T-helper 1 cell (primary cell): ENCODE data around the gene FAIM2.

ENCODE experiments used
- DNase-seq, 5 donors: peaks; one replicate each; pipeline ENCODE4 v3.0.0-alpha.2; 2012 to 2020

FAIM2 gene

GRCh38 chr12:49939307-49939706 is 35.6 kb upstream of the FAIM2 start:
- no peak for DNase-seq

DNA sequence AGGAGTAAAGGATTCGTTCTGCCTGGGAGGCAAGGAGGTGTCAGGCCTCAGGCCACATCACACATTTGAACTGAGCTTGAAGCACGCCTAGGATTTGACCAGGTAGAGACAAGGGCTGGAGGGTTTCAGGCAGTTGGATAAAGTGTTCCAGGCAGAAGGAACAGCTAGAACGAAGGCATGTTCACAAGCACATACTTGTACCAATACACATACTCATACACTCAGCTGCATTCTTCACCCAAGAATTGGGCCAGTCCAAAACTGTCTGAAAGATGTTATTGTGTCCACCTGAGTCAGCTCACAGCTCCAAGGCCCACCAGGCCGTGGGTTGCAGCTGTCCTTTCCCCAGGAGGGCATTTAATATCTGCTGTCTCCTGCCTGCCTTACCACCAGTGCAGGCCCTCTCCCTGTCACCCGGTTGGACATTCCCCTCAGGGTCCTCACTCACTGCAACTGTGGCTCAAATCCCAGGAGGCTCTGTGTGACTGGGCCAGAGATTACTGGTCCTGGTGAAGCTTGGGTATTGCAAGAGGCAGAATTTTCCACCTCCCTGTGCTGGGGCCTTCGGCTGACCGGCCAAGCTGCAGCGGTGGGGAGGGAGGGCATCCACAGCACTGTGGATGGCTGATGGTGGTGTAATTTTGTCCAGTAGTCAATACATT is 34.1 kb upstream of the FAIM2 start:
- DNase-seq: no peak

DNA sequence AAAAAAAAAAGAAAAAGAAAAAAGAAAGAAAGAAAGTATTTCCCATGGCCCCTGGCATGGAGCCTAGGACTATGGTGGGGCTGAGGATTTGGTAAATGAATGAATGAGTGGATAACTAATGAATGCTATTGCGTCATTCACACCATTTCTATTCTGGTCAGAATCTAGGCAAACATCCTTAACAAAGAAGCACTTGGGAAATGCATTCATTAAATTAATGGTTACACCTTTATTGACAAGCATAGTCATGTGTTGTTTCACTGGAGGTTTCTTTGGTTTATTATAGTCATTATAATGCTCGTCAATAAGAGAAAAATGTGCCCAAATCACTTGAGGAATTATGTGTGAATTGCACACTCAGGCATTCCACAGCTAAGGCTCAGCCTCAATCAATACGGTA is 33.2 kb upstream of the FAIM2 start:
- no peak for DNase-seq

GRCh38 chr12:49934505-49934904 is 30.8 kb upstream of the FAIM2 start:
- no peak for DNase-seq

GRCh38 chr12:49933796-49934195 is 30.1 kb upstream of the FAIM2 start:
- no peak for DNase-seq

GRCh38 chr12:49932533-49933130 is 28.9 kb upstream of the FAIM2 start:
- DNase-seq: no peak

DNA sequence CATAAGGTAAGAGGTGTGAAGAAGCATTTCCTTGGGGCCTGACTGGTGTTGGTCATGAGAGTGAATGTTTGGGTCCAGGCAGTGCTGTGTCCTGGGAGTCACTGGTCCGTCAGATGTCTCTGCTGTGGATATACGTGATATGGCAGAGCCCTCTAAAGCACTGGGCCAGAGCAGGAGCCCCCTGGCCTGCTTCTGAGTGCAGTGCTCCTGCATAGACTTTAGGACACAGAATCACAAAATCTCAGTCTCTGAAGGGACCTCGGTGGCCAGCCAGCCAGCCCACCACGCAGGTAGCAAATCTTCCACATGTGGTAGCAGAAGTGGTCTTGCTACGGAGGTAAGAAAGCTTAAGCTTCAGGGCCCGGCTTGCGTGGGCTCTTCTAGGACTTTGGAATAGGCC is 28.3 kb upstream of the FAIM2 start:
- no peak for DNase-seq

DNA sequence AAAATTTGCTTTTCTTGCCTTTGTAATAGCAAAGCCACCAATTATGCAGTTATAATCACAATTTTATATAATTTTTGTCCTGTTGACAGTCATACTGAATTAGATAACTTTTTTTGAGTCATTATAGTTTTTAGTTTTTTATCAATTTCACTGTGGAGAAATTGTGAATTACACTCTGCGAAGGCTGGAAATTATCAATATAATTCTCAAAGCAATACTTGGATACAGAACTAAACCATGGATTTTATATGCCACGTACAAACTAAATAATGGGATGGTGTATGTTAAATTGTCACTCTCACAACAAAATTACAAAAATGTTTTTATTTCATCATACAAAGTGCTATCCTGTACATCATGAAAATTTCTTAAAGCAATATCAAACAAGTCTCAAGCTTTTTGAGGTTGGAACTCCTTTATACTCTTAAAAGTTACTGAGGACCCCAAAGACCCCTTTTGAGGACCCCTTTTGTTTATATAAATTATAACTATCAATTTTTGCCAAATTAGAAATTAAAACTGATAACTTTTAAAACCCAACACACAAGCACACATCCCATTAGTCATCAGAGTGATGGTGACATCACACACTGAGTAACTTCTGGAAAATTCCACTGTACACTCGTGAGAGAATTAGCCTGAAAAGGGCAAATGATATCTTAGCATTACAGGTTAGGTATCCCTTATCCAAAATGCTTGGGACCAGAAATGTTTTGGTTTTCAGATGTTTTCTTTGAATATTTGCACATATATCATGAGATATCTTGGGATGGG is 27.0 kb upstream of the FAIM2 start:
- no peak for DNase-seq

- no peak for DNase-seq
Observed at GRCh38 chr12:49929581-49929980, 25.9 kb upstream of the FAIM2 start.

- no peak for DNase-seq
Observed at GRCh38 chr12:49928471-49928870, 24.8 kb upstream of the FAIM2 start.

GRCh38 chr12:49925433-49926204 is 21.9 kb upstream of the FAIM2 start:
- no peak for DNase-seq

GRCh38 chr12:49924628-49925246 is 21.0 kb upstream of the FAIM2 start:
- DNase-seq: no peak

GRCh38 chr12:49923880-49924556 is 20.3 kb upstream of the FAIM2 start:
- no peak for DNase-seq

GRCh38 chr12:49923035-49923644 is 19.4 kb upstream of the FAIM2 start:
- no peak for DNase-seq

- no peak for DNase-seq
Observed at GRCh38 chr12:49922349-49923034, 18.8 kb upstream of the FAIM2 start.

- DNase-seq: no peak
Observed at GRCh38 chr12:49921936-49922335, 18.2 kb upstream of the FAIM2 start.

- no peak for DNase-seq
Observed at GRCh38 chr12:49921299-49921698, 17.6 kb upstream of the FAIM2 start.

- no peak for DNase-seq
Observed at GRCh38 chr12:49920915-49921286, 17.2 kb upstream of the FAIM2 start.

DNA sequence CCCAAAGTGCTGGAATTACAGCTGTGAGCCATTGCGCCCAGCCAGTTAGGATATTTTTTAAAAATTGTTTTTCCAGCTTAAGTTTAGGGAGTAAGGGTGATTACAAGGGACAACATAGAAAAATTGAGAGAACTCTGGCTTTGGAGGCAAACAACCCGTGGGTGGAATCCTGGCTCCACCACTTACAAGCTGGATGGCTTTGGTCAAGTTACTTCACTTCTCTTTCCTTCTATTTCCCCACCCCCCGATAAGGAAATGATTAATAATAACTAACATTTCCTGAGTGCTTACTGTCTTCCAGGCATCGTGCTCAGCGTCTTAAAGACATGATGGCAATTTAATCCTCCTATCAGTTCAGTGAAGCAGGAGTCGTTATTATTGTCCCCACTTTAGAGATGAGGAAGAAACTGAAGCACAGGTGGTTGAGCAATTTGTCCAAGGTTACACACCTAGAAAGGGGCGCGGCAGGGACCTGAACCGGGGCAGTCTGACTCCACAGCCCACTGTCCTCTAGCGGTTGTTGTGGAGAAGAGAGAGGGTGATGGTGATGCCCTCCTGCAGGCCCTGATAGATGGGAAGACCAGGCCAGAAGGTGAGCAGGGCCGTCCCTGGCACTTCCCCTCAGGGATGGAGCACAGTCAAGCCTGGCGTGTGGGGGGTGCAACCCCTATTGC is 16.7 kb upstream of the FAIM2 start:
- DNase-seq: no peak

DNA sequence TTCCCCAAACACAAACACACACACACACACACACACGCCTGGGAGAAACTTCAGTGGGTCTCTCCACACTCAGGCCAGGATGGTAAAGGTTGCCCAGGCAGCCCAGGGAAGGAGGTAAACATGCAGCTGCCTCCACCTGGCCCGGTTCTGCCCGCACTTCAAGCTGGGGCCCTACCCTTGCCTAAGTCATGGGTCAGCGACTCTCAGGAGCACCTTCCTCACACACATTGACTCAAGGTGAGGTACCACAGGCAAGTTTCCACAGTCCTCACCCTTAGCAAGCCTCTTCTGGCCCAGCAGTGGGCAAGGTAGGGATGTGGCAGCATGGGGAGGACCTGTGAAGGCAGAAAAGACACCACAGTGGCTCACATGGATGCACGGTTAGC is 14.1 kb upstream of the FAIM2 start:
- no peak for DNase-seq
